CD4-positive, alpha-beta T cell treated with Interleukin-4 for 1 hour (primary cell): Measurements from ENCODE around the gene SLC25A20.
"Not testable (repeated sequence)": the region's sequence is repeated elsewhere in the genome, so short reads cannot be mapped to it uniquely, and the experiment has no call there.

Experiments used
- DNase-seq, 2 donors: peaks; one replicate each; pipeline ENCODE4 v3.0.0-alpha.2; 2020 to 2022

The SLC25A20 gene

GRCh38 chr3:48845170-48845569, 53.5 kb downstream of the SLC25A20 start:
- DNase-seq = no peak

GRCh38 chr3:48837163-48837562, 61.5 kb downstream of the SLC25A20 start:
- DNase-seq = no peak

GRCh38 chr3:48835650-48836366, 62.9 kb downstream of the SLC25A20 start:
- DNase-seq = no peak

GRCh38 chr3:48832684-48833083, 66.0 kb downstream of the SLC25A20 start:
- DNase-seq = no peak

GRCh38 chr3:48830715-48831114, 68.0 kb downstream of the SLC25A20 start:
- DNase-seq = no peak

GRCh38 chr3:48829525-48829924, 69.2 kb downstream of the SLC25A20 start:
- DNase-seq = not testable (repeated sequence)

- not testable (repeated sequence) for DNase-seq
Observed at GRCh38 chr3:48827874-48828273, 70.8 kb downstream of the SLC25A20 start.

GRCh38 chr3:48826451-48826850, 72.2 kb downstream of the SLC25A20 start:
- DNase-seq = no peak

- DNase-seq = no peak
Observed at GRCh38 chr3:48820612-48821324, 77.9 kb downstream of the SLC25A20 start.

- DNase-seq = no peak
Observed at GRCh38 chr3:48819234-48820221, 79.2 kb downstream of the SLC25A20 start.

- no peak for DNase-seq
Observed at GRCh38 chr3:48811524-48811923, 87.2 kb downstream of the SLC25A20 start.
